GM10248 (cell line): ENCODE results near the gene B3GLCT.
"Not testable (repeated sequence)": the region's sequence is repeated elsewhere in the genome, so short reads cannot be mapped to it uniquely, and the experiment has no call there.

Experiments
- CTCF ChIA-PET: fragments of 300-600 bp; sonication (Branson Sonifier 250); formaldehyde crosslinking; extraction: SDS; loops from one replicate; lab custom pipeline; 2021; ENCODE audit warnings: antibody characterized with exemption; lab: Yijun Ruan, JAX
- POLR2A ChIA-PET: fragments of 350-650 bp; sonication (Branson Sonifier 250); formaldehyde crosslinking; extraction: SDS; loops from one replicate; lab custom pipeline; 2020; ENCODE audit warnings: antibody characterized with exemption; lab: Yijun Ruan, JAX
- DNase-seq: peaks from one replicate; pipeline ENCODE4 v3.0.0; 2012; ENCODE audit errors: extremely low spot score
- TF ChIP-seq, protein P1 (sequence below): IDR thresholded peaks from 2 replicates; pipeline ENCODE4 v1.5.1; 2012; ENCODE audit warnings: mild to moderate bottlenecking, low read depth; ENCODE audit errors: extremely low read depth, missing control alignments, control extremely low read depth

The B3GLCT gene

DNA sequence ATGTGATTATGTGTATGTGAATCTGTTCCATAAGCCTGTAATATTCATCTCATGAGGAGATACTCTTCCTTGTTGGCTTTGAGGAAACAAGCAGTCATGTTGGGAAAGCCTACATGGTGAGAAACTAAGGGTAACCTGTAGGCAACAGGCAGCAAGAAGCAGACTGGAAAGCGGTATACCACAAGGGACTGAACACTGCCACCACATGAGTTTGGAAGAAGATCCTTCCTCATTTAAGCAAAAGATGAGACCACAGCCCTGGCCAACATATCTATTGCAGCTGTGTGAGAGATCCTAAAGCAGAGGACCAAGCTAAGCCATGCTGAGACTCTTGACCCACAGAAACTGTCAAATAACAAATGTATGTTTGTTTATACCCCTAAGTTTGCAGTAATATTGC lies 134.8 kb downstream of the B3GLCT start:
- ChIA-PET POLR2A (no interaction called here), CTCF (no interaction called here)
- DNase-seq, result no peak
- TF ChIP-seq, protein P1, sequence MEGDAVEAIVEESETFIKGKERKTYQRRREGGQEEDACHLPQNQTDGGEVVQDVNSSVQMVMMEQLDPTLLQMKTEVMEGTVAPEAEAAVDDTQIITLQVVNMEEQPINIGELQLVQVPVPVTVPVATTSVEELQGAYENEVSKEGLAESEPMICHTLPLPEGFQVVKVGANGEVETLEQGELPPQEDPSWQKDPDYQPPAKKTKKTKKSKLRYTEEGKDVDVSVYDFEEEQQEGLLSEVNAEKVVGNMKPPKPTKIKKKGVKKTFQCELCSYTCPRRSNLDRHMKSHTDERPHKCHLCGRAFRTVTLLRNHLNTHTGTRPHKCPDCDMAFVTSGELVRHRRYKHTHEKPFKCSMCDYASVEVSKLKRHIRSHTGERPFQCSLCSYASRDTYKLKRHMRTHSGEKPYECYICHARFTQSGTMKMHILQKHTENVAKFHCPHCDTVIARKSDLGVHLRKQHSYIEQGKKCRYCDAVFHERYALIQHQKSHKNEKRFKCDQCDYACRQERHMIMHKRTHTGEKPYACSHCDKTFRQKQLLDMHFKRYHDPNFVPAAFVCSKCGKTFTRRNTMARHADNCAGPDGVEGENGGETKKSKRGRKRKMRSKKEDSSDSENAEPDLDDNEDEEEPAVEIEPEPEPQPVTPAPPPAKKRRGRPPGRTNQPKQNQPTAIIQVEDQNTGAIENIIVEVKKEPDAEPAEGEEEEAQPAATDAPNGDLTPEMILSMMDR, result no peak

GRCh38 chr13:31334994-31335557 lies 135.3 kb downstream of the B3GLCT start:
- POLR2A ChIA-PET, result no interaction called here
- TF ChIP-seq, protein P1, result no peak
- DNase-seq, result no peak
- CTCF ChIA-PET, result no interaction called here

DNA sequence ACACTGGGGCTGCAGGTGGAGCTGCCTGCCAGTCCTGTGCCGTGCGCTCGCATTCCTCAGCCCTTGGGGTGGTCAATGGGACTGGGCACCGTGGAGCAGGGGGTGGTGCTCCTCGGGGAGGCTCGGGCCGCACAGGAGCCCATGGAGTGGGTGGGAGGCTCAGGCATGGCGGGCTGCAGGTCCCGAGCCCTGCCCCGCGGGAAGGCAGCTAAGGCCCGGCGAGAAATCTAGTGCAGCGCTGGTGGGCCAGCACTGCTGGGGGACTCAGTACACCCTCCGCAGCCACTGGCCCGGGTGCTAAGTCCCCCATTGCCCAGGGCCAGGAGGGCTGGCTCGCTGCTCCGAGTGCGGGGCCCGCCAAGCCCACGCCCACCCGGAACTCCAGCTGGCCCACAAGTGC lies 139.8 kb downstream of the B3GLCT start:
- CTCF ChIA-PET, result interaction anchor here (1.0 kb wide), 1 partner anchor 25 kb away, joined by 3 read pairs; no protein-coding TSS in a partner anchor
- DNase-seq, POLR2A ChIA-PET: not testable (repeated sequence)

DNA sequence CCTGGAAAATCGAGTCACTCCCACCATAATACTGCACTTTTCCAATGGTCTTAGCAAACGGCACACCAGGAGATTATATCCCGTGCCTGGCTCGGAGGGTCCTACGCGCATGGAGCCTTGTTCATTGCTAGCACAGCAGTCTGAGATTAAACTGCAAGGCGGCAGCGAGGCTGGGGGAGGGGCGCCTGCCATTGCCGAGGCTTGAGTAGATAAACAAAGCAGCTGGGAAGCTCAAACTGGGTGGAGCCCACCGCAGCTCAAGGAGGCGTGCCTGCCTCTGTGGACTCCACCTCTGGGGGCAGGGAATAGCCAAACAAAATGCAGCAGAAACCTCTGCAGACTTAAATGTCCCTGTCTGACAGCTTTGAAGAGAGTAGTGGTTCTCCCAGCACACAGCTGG lies 141.1 kb downstream of the B3GLCT start:
- CTCF ChIA-PET, result interaction anchor here (1.0 kb wide), 1 partner anchor 27 kb away, joined by 3 read pairs; no protein-coding TSS in a partner anchor
- POLR2A ChIA-PET, DNase-seq: not testable (repeated sequence)

DNA sequence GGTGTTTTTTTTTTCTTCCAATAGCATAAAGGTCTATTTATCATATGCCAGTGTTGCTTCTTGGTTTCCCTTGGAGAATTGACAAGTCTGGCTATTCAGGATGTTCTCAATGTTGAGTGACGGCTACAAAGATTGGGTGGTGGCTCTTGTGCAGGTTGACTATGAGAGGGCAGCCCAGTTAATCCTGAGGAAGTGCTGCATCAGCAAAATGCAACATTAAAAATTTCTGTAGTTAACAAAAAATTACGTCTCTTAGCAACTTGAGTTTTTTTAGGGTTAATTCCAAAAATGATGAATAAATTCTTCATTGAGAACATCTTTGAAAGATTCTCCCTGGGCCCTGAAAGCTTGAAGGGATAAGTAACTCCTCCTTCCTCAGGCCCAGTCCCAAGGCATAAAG lies 147.1 kb downstream of the B3GLCT start:
- TF ChIP-seq, protein P1, result no peak
- no peak for DNase-seq
- ChIA-PET POLR2A (no interaction called here), CTCF (no interaction called here)

- DNase-seq, result no peak
- POLR2A ChIA-PET, result no interaction called here
- TF ChIP-seq, protein P1, result no peak
- CTCF ChIA-PET, result interaction anchor here (1.3 to 1.6 kb wide), 2 partner anchors 22 to 82 kb away, joined by 4 read pairs; no protein-coding TSS in a partner anchor
These were observed 149.4 kb downstream of the B3GLCT start for GRCh38 chr13:31349156-31349555.

DNA sequence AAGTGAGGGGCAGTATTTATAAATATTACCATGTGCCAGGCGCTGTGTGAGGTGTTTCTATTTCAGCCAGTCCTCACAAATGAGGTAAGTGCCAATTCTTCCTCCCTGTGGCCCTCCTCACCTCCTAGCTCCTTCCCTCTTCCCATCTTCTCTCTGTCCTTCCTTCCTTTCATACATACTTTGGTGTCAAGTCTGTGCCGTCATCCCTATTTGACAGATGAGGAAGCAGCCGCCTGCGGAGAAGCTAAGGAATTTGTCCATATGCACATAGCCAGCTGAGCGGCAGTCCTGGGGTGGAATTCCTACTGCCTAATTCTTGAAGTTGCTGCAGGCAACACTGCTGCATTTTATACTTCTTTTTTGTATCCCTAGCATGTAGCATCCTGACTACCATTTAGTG lies 150.8 kb downstream of the B3GLCT start:
- no peak for DNase-seq
- ChIA-PET CTCF (interaction anchor here (1.8 kb wide), 1 partner anchor 25 kb away, joined by 5 read pairs; no protein-coding TSS in a partner anchor), POLR2A (no interaction called here)
- TF ChIP-seq, protein P1, result no peak
